ENCODE results near the gene CDH20.

CDH20 gene

DNA sequence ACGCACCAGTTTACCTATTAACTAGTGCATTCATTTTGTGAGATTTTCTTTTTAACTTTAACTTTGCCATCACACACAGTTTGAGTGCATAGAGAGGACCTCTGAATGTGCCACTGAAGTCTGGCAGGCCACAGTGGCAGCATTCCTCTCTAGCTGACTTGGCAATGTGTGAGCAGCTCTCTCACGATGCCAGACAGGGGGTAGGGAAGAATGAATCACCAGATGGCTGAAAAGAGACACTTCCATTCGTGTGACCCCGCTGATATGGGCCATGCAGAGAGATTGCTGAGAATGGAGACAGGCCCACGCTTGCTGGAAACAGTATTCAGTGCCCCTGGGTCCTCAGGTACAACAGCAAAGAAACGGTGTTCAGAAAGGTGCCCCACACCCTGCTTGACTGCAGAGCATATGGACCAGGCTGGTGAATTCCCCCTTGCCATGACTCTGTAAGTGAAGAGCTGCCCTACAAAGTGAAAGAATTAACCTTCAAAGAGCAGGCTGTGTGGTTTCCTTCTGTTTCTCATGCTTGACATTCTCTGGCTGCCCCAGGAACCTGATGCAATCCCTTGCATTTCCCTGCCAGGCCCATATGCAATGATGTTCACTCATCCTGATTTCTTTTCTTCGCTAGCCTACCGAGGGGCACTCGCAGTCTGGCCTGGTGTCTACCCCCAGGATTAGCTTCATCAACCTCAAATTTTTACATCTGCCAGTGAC, 236.1 kb downstream of the CDH20 start:
- TF ChIP-seq FOXP2 (optimal IDR thresholded peaks at IDR 0.05; ENCODE audit: control extremely low read depth, extremely low read length, insufficient read depth) (no peak), POLR2AphosphoS5 (IDR thresholded peaks at IDR 0.05; ENCODE audit: borderline replicate concordance, low read depth, low read length) (no peak), EZH2 (IDR thresholded peaks at IDR 0.05) (no peak)

DNA sequence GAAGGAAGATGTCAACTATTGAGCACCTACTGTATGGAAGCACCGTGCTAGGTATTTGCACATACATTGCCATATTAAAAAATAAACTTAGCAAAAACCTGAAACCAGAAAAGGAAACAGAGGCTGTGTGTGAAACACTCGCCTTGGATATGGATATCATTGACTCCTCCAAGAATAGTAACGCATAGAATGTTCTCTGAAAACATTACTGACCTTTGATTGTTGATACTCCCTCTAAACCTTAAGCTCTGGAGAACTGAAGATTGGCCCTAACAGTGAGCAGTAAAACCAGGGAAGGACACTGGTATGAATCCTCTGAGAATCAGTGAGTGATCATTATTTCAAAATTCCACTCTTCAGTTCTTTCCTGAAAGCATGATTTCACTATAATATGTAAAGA, 236.8 kb downstream of the CDH20 start:
- no peaks in the 10 kb centered on the region for H3K36me3 ChIP-seq (ENCODE audit: insufficient read depth, low read length)
- no peak overlapping the region for H3K4me3 ChIP-seq
- TF ChIP-seq POLR2AphosphoS5 (IDR thresholded peaks at IDR 0.05; ENCODE audit: borderline replicate concordance, low read depth, low read length) = no peak
- TF ChIP-seq FOXP2 (optimal IDR thresholded peaks at IDR 0.05; ENCODE audit: control extremely low read depth, extremely low read length, insufficient read depth) = no peak
- TF ChIP-seq EZH2 (IDR thresholded peaks at IDR 0.05) = no peak
- H3K27ac ChIP-seq = no peak overlapping the region
- H3K9me3 ChIP-seq (ENCODE audit: low read depth, low read length) = no peaks in the 10 kb centered on the region
- H3K9ac ChIP-seq (ENCODE audit: insufficient read length) = no peak overlapping the region
- DNase-seq (ENCODE audit: low read depth, low spot score) = no peak

More for the DNA sequence above, 236.1 kb downstream of the CDH20 start:
- H3K9me3 ChIP-seq (ENCODE audit: low read depth, low read length) = no peaks in the 10 kb centered on the region
- DNase-seq (ENCODE audit: low read depth, low spot score) = no peak
- no peak overlapping the region for H3K4me3 ChIP-seq
- no peak overlapping the region for H3K27ac ChIP-seq
- H3K36me3 ChIP-seq (ENCODE audit: insufficient read depth, low read length) = no peaks in the 10 kb centered on the region
- no peak overlapping the region for H3K9ac ChIP-seq (ENCODE audit: insufficient read length)

DNA sequence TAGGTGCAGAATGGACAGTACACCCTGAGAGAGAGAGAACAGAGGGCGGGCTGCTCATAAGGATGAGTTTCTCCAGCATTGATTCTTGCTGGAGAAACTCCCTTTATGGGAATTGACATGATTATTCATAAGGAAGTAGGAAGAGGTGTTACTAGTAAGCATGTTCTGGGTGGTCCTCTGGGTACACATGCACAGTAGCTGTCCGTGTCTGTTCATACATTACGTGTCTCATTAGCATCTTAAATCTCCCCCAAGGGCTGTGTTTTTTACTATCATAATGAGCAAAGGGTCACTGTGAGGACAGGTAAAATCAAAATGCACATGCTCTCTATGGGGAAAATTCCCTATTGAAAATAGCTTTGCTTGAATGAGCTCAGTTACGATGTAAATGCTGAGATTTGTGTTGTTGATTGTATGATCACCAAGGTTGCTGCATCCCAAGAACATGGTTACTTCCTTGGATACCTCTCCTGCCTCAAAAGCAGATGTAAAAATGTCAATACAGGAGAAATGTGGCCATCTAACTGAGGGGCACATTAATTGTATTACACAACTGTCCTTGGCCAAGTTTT, 238.9 kb downstream of the CDH20 start:
- Histone ChIP-seq H3K36me3 (ENCODE audit: insufficient read depth, low read length) (no peaks in the 10 kb centered on the region), H3K27ac (no peak overlapping the region), H3K9me3 (ENCODE audit: low read depth, low read length) (no peaks in the 10 kb centered on the region), H3K9ac (ENCODE audit: insufficient read length) (no peak overlapping the region), H3K4me3 (no peak overlapping the region)
- TF ChIP-seq POLR2AphosphoS5 (IDR thresholded peaks at IDR 0.05; ENCODE audit: borderline replicate concordance, low read depth, low read length) (no peak), FOXP2 (optimal IDR thresholded peaks at IDR 0.05; ENCODE audit: control extremely low read depth, extremely low read length, insufficient read depth) (no peak), EZH2 (IDR thresholded peaks at IDR 0.05) (no peak)
- DNase-seq (ENCODE audit: low read depth, low spot score) = no peak

DNA sequence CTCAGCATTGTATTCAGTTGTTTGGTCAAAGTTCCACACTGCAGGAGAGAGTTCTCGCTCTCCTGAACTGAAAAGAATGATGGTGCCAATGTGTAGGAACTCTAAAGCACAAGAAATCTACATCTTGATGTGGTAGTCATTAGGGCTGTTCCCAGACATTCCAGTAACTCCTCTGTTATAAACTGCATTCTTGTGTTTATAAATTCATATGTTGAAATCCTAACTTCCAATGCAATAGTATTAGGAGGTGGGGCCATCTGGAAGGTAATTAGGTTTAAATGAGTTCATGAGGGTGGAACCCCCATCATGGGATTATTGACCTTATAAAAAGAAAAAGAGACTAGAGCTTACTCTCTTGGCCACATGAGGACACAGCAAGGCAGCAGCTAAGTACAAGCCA, 239.6 kb downstream of the CDH20 start:
- no peak for TF ChIP-seq FOXP2 (optimal IDR thresholded peaks at IDR 0.05; ENCODE audit: control extremely low read depth, extremely low read length, insufficient read depth)
- TF ChIP-seq POLR2AphosphoS5 (IDR thresholded peaks at IDR 0.05; ENCODE audit: borderline replicate concordance, low read depth, low read length) = no peak
- no peak for TF ChIP-seq EZH2 (IDR thresholded peaks at IDR 0.05)
- Histone ChIP-seq H3K36me3 (ENCODE audit: insufficient read depth, low read length) (no peaks in the 10 kb centered on the region), H3K9ac (ENCODE audit: insufficient read length) (no peak overlapping the region), H3K9me3 (ENCODE audit: low read depth, low read length) (no peaks in the 10 kb centered on the region), H3K4me3 (no peak overlapping the region), H3K27ac (no peak overlapping the region)
- no peak for DNase-seq (ENCODE audit: low read depth, low spot score)

DNA sequence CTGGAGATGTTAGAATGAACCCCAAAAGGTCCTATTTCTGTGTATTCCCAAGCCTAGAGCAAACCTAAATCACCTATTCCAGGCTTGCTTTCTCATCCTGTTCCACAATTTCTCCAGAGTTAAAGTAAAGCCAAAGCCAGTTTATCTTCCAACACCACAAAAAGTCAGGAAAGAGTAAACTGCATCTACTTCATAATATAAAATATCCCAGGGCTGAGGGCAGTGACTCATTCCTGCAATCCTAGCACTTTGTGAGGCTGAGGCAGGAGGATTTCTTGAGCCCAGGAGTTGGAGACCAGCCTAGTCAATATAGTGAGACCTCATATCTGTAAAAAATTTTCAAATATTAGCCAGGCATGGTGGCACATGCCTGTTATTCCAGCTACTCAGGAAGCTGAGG, 241.4 kb downstream of the CDH20 start:
- no peak for DNase-seq (ENCODE audit: low read depth, low spot score)
- Histone ChIP-seq H3K4me3 (no peak overlapping the region), H3K9ac (ENCODE audit: insufficient read length) (no peak overlapping the region), H3K27ac (no peak overlapping the region), H3K9me3 (ENCODE audit: low read depth, low read length) (no peaks in the 10 kb centered on the region), H3K36me3 (ENCODE audit: insufficient read depth, low read length) (no peaks in the 10 kb centered on the region)
- TF ChIP-seq POLR2AphosphoS5 (IDR thresholded peaks at IDR 0.05; ENCODE audit: borderline replicate concordance, low read depth, low read length) = no peak
- no peak for TF ChIP-seq FOXP2 (optimal IDR thresholded peaks at IDR 0.05; ENCODE audit: control extremely low read depth, extremely low read length, insufficient read depth)
- TF ChIP-seq EZH2 (IDR thresholded peaks at IDR 0.05) = no peak

- DNase-seq (ENCODE audit: low read depth, low spot score) = no peak
- Histone ChIP-seq H3K27ac (no peak overlapping the region), H3K4me3 (no peak overlapping the region), H3K9me3 (ENCODE audit: low read depth, low read length) (no peaks in the 10 kb centered on the region), H3K36me3 (ENCODE audit: insufficient read depth, low read length) (no peaks in the 10 kb centered on the region), H3K9ac (ENCODE audit: insufficient read length) (no peak overlapping the region)
- TF ChIP-seq POLR2AphosphoS5 (IDR thresholded peaks at IDR 0.05; ENCODE audit: borderline replicate concordance, low read depth, low read length) (no peak), FOXP2 (optimal IDR thresholded peaks at IDR 0.05; ENCODE audit: control extremely low read depth, extremely low read length, insufficient read depth) (no peak), EZH2 (IDR thresholded peaks at IDR 0.05) (no peak)
Observed at GRCh38 chr18:61575419-61575818, 242.2 kb downstream of the CDH20 start.

DNA sequence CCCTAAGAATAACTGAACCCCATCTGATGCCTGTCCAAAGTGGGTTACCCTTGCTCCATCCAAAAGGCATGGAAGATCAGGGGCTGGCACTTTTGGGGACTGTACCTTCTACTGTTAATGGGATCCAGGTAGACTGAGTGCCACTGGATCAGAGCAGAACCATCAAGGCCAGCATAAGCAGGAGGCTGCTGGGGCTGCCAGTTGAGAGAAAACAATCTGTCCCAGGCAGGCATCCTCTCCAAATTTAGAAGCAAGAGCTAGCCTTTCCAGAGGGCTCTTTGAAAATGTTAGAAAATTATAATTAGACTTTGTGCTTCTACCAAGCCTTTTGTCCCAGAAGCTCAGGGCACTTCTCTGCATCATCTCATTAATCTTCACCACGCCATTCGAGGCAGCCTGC, 245.6 kb downstream of the CDH20 start:
- Histone ChIP-seq H3K27ac (no peak overlapping the region), H3K9me3 (ENCODE audit: low read depth, low read length) (no peaks in the 10 kb centered on the region), H3K4me3 (no peak overlapping the region), H3K9ac (ENCODE audit: insufficient read length) (no peak overlapping the region), H3K36me3 (ENCODE audit: insufficient read depth, low read length) (no peaks in the 10 kb centered on the region)
- no peak for DNase-seq (ENCODE audit: low read depth, low spot score)
- no peak for TF ChIP-seq POLR2AphosphoS5 (IDR thresholded peaks at IDR 0.05; ENCODE audit: borderline replicate concordance, low read depth, low read length)
- TF ChIP-seq EZH2 (IDR thresholded peaks at IDR 0.05) = no peak
- no peak for TF ChIP-seq FOXP2 (optimal IDR thresholded peaks at IDR 0.05; ENCODE audit: control extremely low read depth, extremely low read length, insufficient read depth)

DNA sequence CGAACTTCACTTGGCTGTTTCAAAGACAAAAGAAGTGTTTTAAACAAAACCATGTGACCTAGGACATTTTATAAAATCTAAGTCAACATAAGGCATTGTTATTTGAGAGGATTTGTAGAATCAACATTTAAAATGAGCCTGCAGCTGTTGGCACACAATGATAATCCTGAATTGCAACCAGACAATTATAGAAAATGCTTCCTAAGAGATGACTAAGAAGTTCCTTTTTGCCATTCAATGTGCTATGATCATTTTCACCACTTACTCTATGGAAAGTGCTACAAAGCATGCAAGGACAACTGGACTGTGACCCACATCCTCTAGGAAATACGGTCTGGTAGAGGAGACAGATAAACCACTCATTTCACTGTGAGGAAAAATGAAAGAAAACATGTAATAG, 246.4 kb downstream of the CDH20 start:
- Histone ChIP-seq H3K4me3 (no peak overlapping the region), H3K9me3 (ENCODE audit: low read depth, low read length) (no peaks in the 10 kb centered on the region), H3K36me3 (ENCODE audit: insufficient read depth, low read length) (no peaks in the 10 kb centered on the region), H3K9ac (ENCODE audit: insufficient read length) (no peak overlapping the region), H3K27ac (no peak overlapping the region)
- no peak for DNase-seq (ENCODE audit: low read depth, low spot score)
- TF ChIP-seq POLR2AphosphoS5 (IDR thresholded peaks at IDR 0.05; ENCODE audit: borderline replicate concordance, low read depth, low read length) (no peak), FOXP2 (optimal IDR thresholded peaks at IDR 0.05; ENCODE audit: control extremely low read depth, extremely low read length, insufficient read depth) (no peak), EZH2 (IDR thresholded peaks at IDR 0.05) (no peak)

Data from SK-N-MC (cell line).